ENCODE data around the gene EXOSC2. TPM values are rescaled to one million over a fixed set of nuclear protein-coding genes. Genes with fewer than 3 reads are reported as not detected.

The EXOSC2 gene
- total RNA-seq, 2 experiments from 2014 or later = 65.0 to 89.9 TPM

GRCh38 chr9:130667120-130667435, 26.5 kb upstream of the EXOSC2 start:
- H3K27ac ChIP-seq (ENCODE audit: low read depth, low read length, poor library complexity, severe bottlenecking) = no peak overlapping the region
- no peaks in the 10 kb centered on the region for H4K20me1 ChIP-seq (ENCODE audit: insufficient read depth, low read length)
- H3K4me3 ChIP-seq (ENCODE audit: low read depth, low read length, poor library complexity, severe bottlenecking) = no peak overlapping the region
- CTCF ChIA-PET (ENCODE audit: unreplicated experiment) = no interaction called here
- no peaks in the 10 kb centered on the region for H3K79me2 ChIP-seq (ENCODE audit: insufficient read depth, low read depth, low read length)
- no peak overlapping the region for H2AFZ ChIP-seq (ENCODE audit: low read length)
- H3K9me2 ChIP-seq (ENCODE audit: insufficient read depth, low read length) = no peaks in the 10 kb centered on the region
- POLR2A ChIA-PET = interaction anchor here (0.6 kb wide), 1 partner anchor 470 kb away, joined by 5 read pairs; no protein-coding TSS in a partner anchor
- no peaks in the 10 kb centered on the region for H3K4me1 ChIP-seq (ENCODE audit: insufficient read depth, low read length, poor library complexity, severe bottlenecking)
- no peaks in the 10 kb centered on the region for H3K9me3 ChIP-seq (ENCODE audit: low read length)
- no TSS peak for BruUV-seq (replicated peaks)
- H3K36me3 ChIP-seq (ENCODE audit: insufficient read depth, low read length) = no peaks in the 10 kb centered on the region
- intact Hi-C loops (cut with micrococcal nuclease; ENCODE audit: unreplicated experiment) = no loop called here
- no peak for TF ChIP-seq EZH2phosphoT487 (IDR thresholded peaks at IDR 0.05; ENCODE audit: borderline replicate concordance, low read depth, low read length)
- TF ChIP-seq, protein P1, sequence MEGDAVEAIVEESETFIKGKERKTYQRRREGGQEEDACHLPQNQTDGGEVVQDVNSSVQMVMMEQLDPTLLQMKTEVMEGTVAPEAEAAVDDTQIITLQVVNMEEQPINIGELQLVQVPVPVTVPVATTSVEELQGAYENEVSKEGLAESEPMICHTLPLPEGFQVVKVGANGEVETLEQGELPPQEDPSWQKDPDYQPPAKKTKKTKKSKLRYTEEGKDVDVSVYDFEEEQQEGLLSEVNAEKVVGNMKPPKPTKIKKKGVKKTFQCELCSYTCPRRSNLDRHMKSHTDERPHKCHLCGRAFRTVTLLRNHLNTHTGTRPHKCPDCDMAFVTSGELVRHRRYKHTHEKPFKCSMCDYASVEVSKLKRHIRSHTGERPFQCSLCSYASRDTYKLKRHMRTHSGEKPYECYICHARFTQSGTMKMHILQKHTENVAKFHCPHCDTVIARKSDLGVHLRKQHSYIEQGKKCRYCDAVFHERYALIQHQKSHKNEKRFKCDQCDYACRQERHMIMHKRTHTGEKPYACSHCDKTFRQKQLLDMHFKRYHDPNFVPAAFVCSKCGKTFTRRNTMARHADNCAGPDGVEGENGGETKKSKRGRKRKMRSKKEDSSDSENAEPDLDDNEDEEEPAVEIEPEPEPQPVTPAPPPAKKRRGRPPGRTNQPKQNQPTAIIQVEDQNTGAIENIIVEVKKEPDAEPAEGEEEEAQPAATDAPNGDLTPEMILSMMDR (conservative IDR thresholded peaks at IDR 0.05; ENCODE audit: low read length) = no peak
- H3K4me2 ChIP-seq (ENCODE audit: low read length) = no peak overlapping the region
- no peak for DNase-seq (ENCODE audit: low spot score)

GRCh38 chr9:130668196-130668595, 25.4 kb upstream of the EXOSC2 start:
- TF ChIP-seq, protein P1 (conservative IDR thresholded peaks at IDR 0.05; ENCODE audit: low read length) = no peak
- TF ChIP-seq EZH2phosphoT487 (IDR thresholded peaks at IDR 0.05; ENCODE audit: borderline replicate concordance, low read depth, low read length) = no peak
- no peaks in the 10 kb centered on the region for H3K79me2 ChIP-seq (ENCODE audit: insufficient read depth, low read depth, low read length)
- H3K9me2 ChIP-seq (ENCODE audit: insufficient read depth, low read length) = no peaks in the 10 kb centered on the region
- no peaks in the 10 kb centered on the region for H4K20me1 ChIP-seq (ENCODE audit: insufficient read depth, low read length)
- intact Hi-C loops (cut with micrococcal nuclease; ENCODE audit: unreplicated experiment) = no loop called here
- DNase-seq (ENCODE audit: low spot score) = no peak
- no peak overlapping the region for H3K4me2 ChIP-seq (ENCODE audit: low read length)
- no peak overlapping the region for H3K4me3 ChIP-seq (ENCODE audit: low read depth, low read length, poor library complexity, severe bottlenecking)
- CTCF ChIA-PET (ENCODE audit: unreplicated experiment) = no interaction called here
- BruUV-seq (replicated peaks) = no TSS peak
- POLR2A ChIA-PET = no interaction called here
- no peak overlapping the region for H3K27ac ChIP-seq (ENCODE audit: low read depth, low read length, poor library complexity, severe bottlenecking)
- no peaks in the 10 kb centered on the region for H3K9me3 ChIP-seq (ENCODE audit: low read length)
- no peaks in the 10 kb centered on the region for H3K4me1 ChIP-seq (ENCODE audit: insufficient read depth, low read length, poor library complexity, severe bottlenecking)
- no peak overlapping the region for H2AFZ ChIP-seq (ENCODE audit: low read length)
- no peaks in the 10 kb centered on the region for H3K36me3 ChIP-seq (ENCODE audit: insufficient read depth, low read length)

GRCh38 chr9:130668659-130669058, 24.9 kb upstream of the EXOSC2 start:
- no peak overlapping the region for H2AFZ ChIP-seq (ENCODE audit: low read length)
- no TSS peak for BruUV-seq (replicated peaks)
- POLR2A ChIA-PET = no interaction called here

More at GRCh38 chr9:130668659-130669058, 24.9 kb upstream of the EXOSC2 start:
- CTCF ChIA-PET (ENCODE audit: unreplicated experiment) = no interaction called here
- DNase-seq (ENCODE audit: low spot score) = no peak
- Histone ChIP-seq H3K27ac (ENCODE audit: low read depth, low read length, poor library complexity, severe bottlenecking) (no peak overlapping the region), H3K9me3 (ENCODE audit: low read length) (no peaks in the 10 kb centered on the region), H3K36me3 (ENCODE audit: insufficient read depth, low read length) (no peaks in the 10 kb centered on the region), H4K20me1 (ENCODE audit: insufficient read depth, low read length) (no peaks in the 10 kb centered on the region), H3K4me2 (ENCODE audit: low read length) (no peak overlapping the region), H3K79me2 (ENCODE audit: insufficient read depth, low read depth, low read length) (no peaks in the 10 kb centered on the region), H3K4me1 (ENCODE audit: insufficient read depth, low read length, poor library complexity, severe bottlenecking) (no peaks in the 10 kb centered on the region), H3K9me2 (ENCODE audit: insufficient read depth, low read length) (no peaks in the 10 kb centered on the region), H3K4me3 (ENCODE audit: low read depth, low read length, poor library complexity, severe bottlenecking) (no peak overlapping the region)
- TF ChIP-seq, protein P1 (conservative IDR thresholded peaks at IDR 0.05; ENCODE audit: low read length) = no peak
- TF ChIP-seq EZH2phosphoT487 (IDR thresholded peaks at IDR 0.05; ENCODE audit: borderline replicate concordance, low read depth, low read length) = no peak
- intact Hi-C loops (cut with micrococcal nuclease; ENCODE audit: unreplicated experiment) = no loop called here

Measured in OCI-LY7 (cell line).